ENCODE data around the gene RTN4R.
"Not testable (repeated sequence)": the region's sequence is repeated elsewhere in the genome, so short reads cannot be mapped to it uniquely, and the experiment has no call there.

Gene RTN4R

GRCh38 chr22:20295262-20296064, 27.3 kb upstream of the RTN4R start:
- no peaks in the 10 kb centered on the region for H3K36me3 ChIP-seq (ENCODE audit: control insufficient read depth in 2 of 2, insufficient read depth in 2 of 2, low read length in 2 of 2)
- peaks cover 3 to 7% of the 10 kb centered on the region in 2 donors for H3K4me1 ChIP-seq (ENCODE audit: control insufficient read depth in 2 of 2, insufficient read depth in 2 of 2, low read length in 2 of 2)
- H3K4me3 ChIP-seq (ENCODE audit: low read length in 2 of 2), result no peak overlapping the region
- H3K9me3 ChIP-seq (ENCODE audit: control insufficient read depth in 2 of 2, low read length in 2 of 2), result no peaks in the 10 kb centered on the region
- no peak overlapping the region for H3K9ac ChIP-seq (ENCODE audit: low read depth in 1 of 2, low read length in 2 of 2)
- H3K27me3 ChIP-seq (ENCODE audit: control insufficient read depth in 2 of 2, insufficient read depth in 2 of 2, low read length in 2 of 2), result peaks cover 0 to 5% of the 10 kb centered on the region in 2 donors
- H3K27ac ChIP-seq (ENCODE audit: low read depth in 2 of 2, low read length in 2 of 2), result no peak overlapping the region

GRCh38 chr22:20292673-20293232, 24.6 kb upstream of the RTN4R start:
- no peak overlapping the region for H3K4me3 ChIP-seq (ENCODE audit: low read length in 2 of 2)
- H3K9me3 ChIP-seq (ENCODE audit: control insufficient read depth in 2 of 2, low read length in 2 of 2), result no peaks in the 10 kb centered on the region
- no peaks in the 10 kb centered on the region for H3K36me3 ChIP-seq (ENCODE audit: control insufficient read depth in 2 of 2, insufficient read depth in 2 of 2, low read length in 2 of 2)
- H3K27ac ChIP-seq (ENCODE audit: low read depth in 2 of 2, low read length in 2 of 2), result no peak overlapping the region
- no peak overlapping the region for H3K9ac ChIP-seq (ENCODE audit: low read depth in 1 of 2, low read length in 2 of 2)
- H3K4me1 ChIP-seq (ENCODE audit: control insufficient read depth in 2 of 2, insufficient read depth in 2 of 2, low read length in 2 of 2), result no peaks in the 10 kb centered on the region
- H3K27me3 ChIP-seq (ENCODE audit: control insufficient read depth in 2 of 2, insufficient read depth in 2 of 2, low read length in 2 of 2), result peaks cover 0 to 3% of the 10 kb centered on the region in 2 donors

GRCh38 chr22:20292108-20292507, 24.0 kb upstream of the RTN4R start:
- Histone ChIP-seq H3K4me3 (ENCODE audit: low read length in 2 of 2) (no peak overlapping the region), H3K9ac (ENCODE audit: low read depth in 1 of 2, low read length in 2 of 2) (no peak overlapping the region), H3K27ac (ENCODE audit: low read depth in 2 of 2, low read length in 2 of 2) (no peak overlapping the region), H3K4me1 (ENCODE audit: control insufficient read depth in 2 of 2, insufficient read depth in 2 of 2, low read length in 2 of 2) (no peaks in the 10 kb centered on the region), H3K27me3 (ENCODE audit: control insufficient read depth in 2 of 2, insufficient read depth in 2 of 2, low read length in 2 of 2) (peaks cover 0 to 3% of the 10 kb centered on the region in 2 donors), H3K9me3 (ENCODE audit: control insufficient read depth in 2 of 2, low read length in 2 of 2) (no peaks in the 10 kb centered on the region), H3K36me3 (ENCODE audit: control insufficient read depth in 2 of 2, insufficient read depth in 2 of 2, low read length in 2 of 2) (no peaks in the 10 kb centered on the region)

- no peaks in the 10 kb centered on the region for H3K36me3 ChIP-seq (ENCODE audit: control insufficient read depth in 2 of 2, insufficient read depth in 2 of 2, low read length in 2 of 2)
- H3K4me1 ChIP-seq (ENCODE audit: control insufficient read depth in 2 of 2, insufficient read depth in 2 of 2, low read length in 2 of 2), result no peaks in the 10 kb centered on the region
- no peaks in the 10 kb centered on the region for H3K9me3 ChIP-seq (ENCODE audit: control insufficient read depth in 2 of 2, low read length in 2 of 2)
- no peak overlapping the region for H3K9ac ChIP-seq (ENCODE audit: low read depth in 1 of 2, low read length in 2 of 2)
- peaks cover 0 to 3% of the 10 kb centered on the region in 2 donors for H3K27me3 ChIP-seq (ENCODE audit: control insufficient read depth in 2 of 2, insufficient read depth in 2 of 2, low read length in 2 of 2)
- no peak overlapping the region for H3K27ac ChIP-seq (ENCODE audit: low read depth in 2 of 2, low read length in 2 of 2)
- H3K4me3 ChIP-seq (ENCODE audit: low read length in 2 of 2), result no peak overlapping the region
Observed at GRCh38 chr22:20291604-20292063, 23.5 kb upstream of the RTN4R start.

GRCh38 chr22:20291249-20291586, 23.1 kb upstream of the RTN4R start:
- no peaks in the 10 kb centered on the region for H3K36me3 ChIP-seq (ENCODE audit: control insufficient read depth in 2 of 2, insufficient read depth in 2 of 2, low read length in 2 of 2)
- H3K27me3 ChIP-seq (ENCODE audit: control insufficient read depth in 2 of 2, insufficient read depth in 2 of 2, low read length in 2 of 2), result peaks cover 0 to 3% of the 10 kb centered on the region in 2 donors
- no peaks in the 10 kb centered on the region for H3K4me1 ChIP-seq (ENCODE audit: control insufficient read depth in 2 of 2, insufficient read depth in 2 of 2, low read length in 2 of 2)
- H3K4me3 ChIP-seq (ENCODE audit: low read length in 2 of 2), result no peak overlapping the region
- no peaks in the 10 kb centered on the region for H3K9me3 ChIP-seq (ENCODE audit: control insufficient read depth in 2 of 2, low read length in 2 of 2)
- H3K27ac ChIP-seq (ENCODE audit: low read depth in 2 of 2, low read length in 2 of 2), result no peak overlapping the region
- H3K9ac ChIP-seq (ENCODE audit: low read depth in 1 of 2, low read length in 2 of 2), result no peak overlapping the region

- H3K4me1 ChIP-seq (ENCODE audit: control insufficient read depth in 2 of 2, insufficient read depth in 2 of 2, low read length in 2 of 2), result no peaks in the 10 kb centered on the region
- H3K27ac ChIP-seq (ENCODE audit: low read depth in 2 of 2, low read length in 2 of 2), result no peak overlapping the region
- no peak overlapping the region for H3K4me3 ChIP-seq (ENCODE audit: low read length in 2 of 2)
- H3K27me3 ChIP-seq (ENCODE audit: control insufficient read depth in 2 of 2, insufficient read depth in 2 of 2, low read length in 2 of 2), result peaks cover 0 to 3% of the 10 kb centered on the region in 2 donors
- no peak overlapping the region for H3K9ac ChIP-seq (ENCODE audit: low read depth in 1 of 2, low read length in 2 of 2)
- no peaks in the 10 kb centered on the region for H3K36me3 ChIP-seq (ENCODE audit: control insufficient read depth in 2 of 2, insufficient read depth in 2 of 2, low read length in 2 of 2)
- no peaks in the 10 kb centered on the region for H3K9me3 ChIP-seq (ENCODE audit: control insufficient read depth in 2 of 2, low read length in 2 of 2)
Observed at GRCh38 chr22:20290578-20291248, 22.6 kb upstream of the RTN4R start.

- Histone ChIP-seq H3K9ac (ENCODE audit: low read depth in 1 of 2, low read length in 2 of 2) (no peak overlapping the region), H3K27ac (ENCODE audit: low read depth in 2 of 2, low read length in 2 of 2) (no peak overlapping the region), H3K36me3 (ENCODE audit: control insufficient read depth in 2 of 2, insufficient read depth in 2 of 2, low read length in 2 of 2) (no peaks in the 10 kb centered on the region), H3K27me3 (ENCODE audit: control insufficient read depth in 2 of 2, insufficient read depth in 2 of 2, low read length in 2 of 2) (peaks cover 0 to 3% of the 10 kb centered on the region in 2 donors), H3K9me3 (ENCODE audit: control insufficient read depth in 2 of 2, low read length in 2 of 2) (no peaks in the 10 kb centered on the region), H3K4me1 (ENCODE audit: control insufficient read depth in 2 of 2, insufficient read depth in 2 of 2, low read length in 2 of 2) (no peaks in the 10 kb centered on the region), H3K4me3 (ENCODE audit: low read length in 2 of 2) (no peak overlapping the region)
Observed at GRCh38 chr22:20290045-20290392, 21.9 kb upstream of the RTN4R start.

GRCh38 chr22:20289182-20290044, 21.3 kb upstream of the RTN4R start:
- not testable (repeated sequence) for H3K27ac ChIP-seq (ENCODE audit: low read depth in 2 of 2, low read length in 2 of 2); H3K9me3 ChIP-seq (ENCODE audit: control insufficient read depth in 2 of 2, low read length in 2 of 2); H3K36me3 ChIP-seq (ENCODE audit: control insufficient read depth in 2 of 2, insufficient read depth in 2 of 2, low read length in 2 of 2); H3K4me3 ChIP-seq (ENCODE audit: low read length in 2 of 2); H3K27me3 ChIP-seq (ENCODE audit: control insufficient read depth in 2 of 2, insufficient read depth in 2 of 2, low read length in 2 of 2); H3K9ac ChIP-seq (ENCODE audit: low read depth in 1 of 2, low read length in 2 of 2); H3K4me1 ChIP-seq (ENCODE audit: control insufficient read depth in 2 of 2, insufficient read depth in 2 of 2, low read length in 2 of 2)

- not testable (repeated sequence) for H3K4me1 ChIP-seq (ENCODE audit: control insufficient read depth in 2 of 2, insufficient read depth in 2 of 2, low read length in 2 of 2); H3K27ac ChIP-seq (ENCODE audit: low read depth in 2 of 2, low read length in 2 of 2); H3K27me3 ChIP-seq (ENCODE audit: control insufficient read depth in 2 of 2, insufficient read depth in 2 of 2, low read length in 2 of 2); H3K36me3 ChIP-seq (ENCODE audit: control insufficient read depth in 2 of 2, insufficient read depth in 2 of 2, low read length in 2 of 2); H3K4me3 ChIP-seq (ENCODE audit: low read length in 2 of 2); H3K9ac ChIP-seq (ENCODE audit: low read depth in 1 of 2, low read length in 2 of 2); H3K9me3 ChIP-seq (ENCODE audit: control insufficient read depth in 2 of 2, low read length in 2 of 2)
Observed at GRCh38 chr22:20286784-20287423, 18.8 kb upstream of the RTN4R start.

All from mucosa of rectum (tissue), 2 donors.